Measurements from ENCODE around the gene KYAT1. TPM values are rescaled to one million over a fixed set of nuclear protein-coding genes. Genes with fewer than 3 reads are reported as not detected.

Gene KYAT1
- total and polyA plus RNA-seq, 11 donors: 9.5 to 16.7 (median 12.6) TPM

GRCh38 chr9:128885798-128886197, 4.0 kb upstream of the KYAT1 start:
- H3K4me1 ChIP-seq: peaks cover 8 to 67% (median 56%) of the 10 kb centered on the region in 12 donors
- 50 to 60% (median 57%) methylated on average over 11 to 15 of the region's 15 CpGs for WGBS, 4 donors
- intact Hi-C loops (cut with DNase I): no loop called here

GRCh38 chr9:128885376-128885775, 3.6 kb upstream of the KYAT1 start:
- no peaks in the 10 kb centered on the region for H3K9me3 ChIP-seq
- H3K36me3 ChIP-seq: peaks cover 0 to 44% (median 29%) of the 10 kb centered on the region in 9 donors
- peak overlapping the region in 1 of 12 donors; percentile 4 for H3K4me3 ChIP-seq
- peaks cover 8 to 71% (median 59%) of the 10 kb centered on the region in 12 donors for H3K4me1 ChIP-seq
- no peak for TF ChIP-seq POLR2A (IDR thresholded peaks at IDR 0.05)
- no peak for TF ChIP-seq CTCF (IDR thresholded peaks at IDR 0.05)
- DNase-seq (no peak), ATAC-seq (no peak)
- H3K27ac ChIP-seq: peak overlapping the region in 11 of 12 donors; percentile 17 to 97 (median 47)
- intact Hi-C loops (cut with DNase I): no loop called here
- no peaks in the 10 kb centered on the region for H3K27me3 ChIP-seq
- 77 to 89% (median 87%) methylated on average over 8 of the region's 8 CpGs for WGBS, 4 donors

More at GRCh38 chr9:128885798-128886197, 4.0 kb upstream of the KYAT1 start:
- H3K27me3 ChIP-seq: no peaks in the 10 kb centered on the region
- H3K27ac ChIP-seq: peak overlapping the region in 11 of 12 donors; percentile 10 to 97 (median 47)
- ATAC-seq (no peak), DNase-seq (peak in 1 of 5 donors; percentile 61)
- no peaks in the 10 kb centered on the region for H3K9me3 ChIP-seq
- TF ChIP-seq POLR2A (IDR thresholded peaks at IDR 0.05): no peak
- TF ChIP-seq CTCF (IDR thresholded peaks at IDR 0.05): no peak
- peak overlapping the region in 3 of 12 donors; percentile 4 to 14 (median 5) for H3K4me3 ChIP-seq
- H3K36me3 ChIP-seq: peaks cover 0 to 48% (median 29%) of the 10 kb centered on the region in 9 donors

- WGBS, 4 donors: 42 to 73% (median 58%) methylated on average over 2 of the region's 2 CpGs
- Histone ChIP-seq H3K27ac (peak overlapping the region in 10 of 12 donors; percentile 59 to 100 (median 98)), H3K4me1 (peaks cover 8 to 82% (median 59%) of the 10 kb centered on the region in 12 donors), H3K4me3 (peak overlapping the region in 8 of 12 donors; percentile 83 to 100 (median 99)), H3K36me3 (peaks cover 0 to 35% (median 24%) of the 10 kb centered on the region in 9 donors), H3K9me3 (no peaks in the 10 kb centered on the region), H3K27me3 (no peaks in the 10 kb centered on the region)
- no peak for DNase-seq
- intact Hi-C loops (cut with DNase I): loop anchor here in 6 of 10 donors (5.0 kb wide), 4 partner anchors 33 to 67 kb away; partner anchors contain the start of genes PHYHD1 (in 3 of the 6) and ENDOG (in 1 of the 6)
- ATAC-seq: no peak
- TF ChIP-seq CTCF (IDR thresholded peaks at IDR 0.05) (no peak), POLR2A (IDR thresholded peaks at IDR 0.05) (no peak)
Measured at GRCh38 chr9:128884164-128884563, 2.4 kb upstream of the KYAT1 start.

DNA sequence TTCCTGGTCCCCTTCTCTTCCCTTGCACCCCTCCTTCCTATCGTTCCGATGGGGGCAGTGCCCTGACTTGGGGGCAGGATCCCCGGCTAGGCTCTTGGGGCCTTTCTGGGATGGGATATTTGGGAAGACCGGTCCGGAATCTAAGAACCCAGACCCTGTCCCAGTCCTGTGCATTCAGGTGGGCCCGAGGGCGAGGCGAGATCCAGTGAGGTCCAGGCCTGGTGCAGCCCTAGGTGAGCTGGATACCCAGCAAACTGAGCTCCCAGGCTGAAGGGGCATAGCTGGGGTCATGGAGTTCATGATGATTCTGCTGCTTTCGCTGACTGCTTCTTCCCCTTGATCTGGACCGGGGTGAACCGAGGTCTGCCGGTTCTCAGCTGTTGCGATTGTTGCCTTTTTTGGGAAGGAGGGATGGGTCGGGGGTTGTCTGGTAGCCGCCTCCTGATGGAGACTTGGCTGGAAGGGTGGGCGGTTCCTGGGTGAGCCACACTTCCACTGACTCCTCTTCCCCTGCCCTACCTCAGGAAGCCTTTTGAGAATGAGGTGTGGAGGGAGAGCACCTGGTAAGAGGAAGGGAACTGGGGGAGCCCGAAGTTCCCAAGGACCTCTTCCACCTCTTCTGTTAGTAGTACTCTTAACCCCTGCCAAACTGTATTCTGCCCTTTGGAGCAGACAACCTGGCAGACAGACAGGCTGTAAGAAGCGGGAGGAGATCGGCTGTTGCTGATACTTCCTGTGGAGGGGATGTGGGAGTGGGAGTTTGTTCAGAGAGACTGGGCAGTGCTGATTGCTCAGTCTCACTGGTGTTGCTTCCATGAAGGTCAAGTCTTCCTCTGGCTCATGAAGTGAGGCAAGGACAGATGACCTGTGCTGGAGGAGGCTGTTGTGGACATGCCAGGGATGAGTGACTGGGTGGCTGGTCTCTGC, 1.2 kb upstream of the KYAT1 start:
- WGBS, 4 donors: 0 to 1% (median 1%) methylated on average over 19 of the region's 19 CpGs

More for the DNA sequence above, 1.2 kb upstream of the KYAT1 start:
- Histone ChIP-seq H3K27ac (peak overlapping the region; percentile 93 to 100 (median 99)), H3K27me3 (no peaks in the 10 kb centered on the region), H3K36me3 (peaks cover 0 to 26% (median 16%) of the 10 kb centered on the region in 9 donors), H3K4me3 (peak overlapping the region; percentile 80 to 100 (median 98)), H3K4me1 (peaks cover 8 to 82% (median 54%) of the 10 kb centered on the region in 12 donors), H3K9me3 (no peaks in the 10 kb centered on the region)
- no peak for ATAC-seq
- no peak for DNase-seq
- no peak for TF ChIP-seq POLR2A (IDR thresholded peaks at IDR 0.05)
- no peak for TF ChIP-seq CTCF (IDR thresholded peaks at IDR 0.05)
- intact Hi-C loops (cut with DNase I): loop anchor here in 8 of 10 donors (2.0 to 5.0 kb wide), 6 partner anchors 34 to 66 kb away; partner anchors contain the start of genes PHYHD1 (in 3 of the 8) and ENDOG (in 1 of the 8)
